ENCODE results near the gene PDZD7.

Gene PDZD7

DNA sequence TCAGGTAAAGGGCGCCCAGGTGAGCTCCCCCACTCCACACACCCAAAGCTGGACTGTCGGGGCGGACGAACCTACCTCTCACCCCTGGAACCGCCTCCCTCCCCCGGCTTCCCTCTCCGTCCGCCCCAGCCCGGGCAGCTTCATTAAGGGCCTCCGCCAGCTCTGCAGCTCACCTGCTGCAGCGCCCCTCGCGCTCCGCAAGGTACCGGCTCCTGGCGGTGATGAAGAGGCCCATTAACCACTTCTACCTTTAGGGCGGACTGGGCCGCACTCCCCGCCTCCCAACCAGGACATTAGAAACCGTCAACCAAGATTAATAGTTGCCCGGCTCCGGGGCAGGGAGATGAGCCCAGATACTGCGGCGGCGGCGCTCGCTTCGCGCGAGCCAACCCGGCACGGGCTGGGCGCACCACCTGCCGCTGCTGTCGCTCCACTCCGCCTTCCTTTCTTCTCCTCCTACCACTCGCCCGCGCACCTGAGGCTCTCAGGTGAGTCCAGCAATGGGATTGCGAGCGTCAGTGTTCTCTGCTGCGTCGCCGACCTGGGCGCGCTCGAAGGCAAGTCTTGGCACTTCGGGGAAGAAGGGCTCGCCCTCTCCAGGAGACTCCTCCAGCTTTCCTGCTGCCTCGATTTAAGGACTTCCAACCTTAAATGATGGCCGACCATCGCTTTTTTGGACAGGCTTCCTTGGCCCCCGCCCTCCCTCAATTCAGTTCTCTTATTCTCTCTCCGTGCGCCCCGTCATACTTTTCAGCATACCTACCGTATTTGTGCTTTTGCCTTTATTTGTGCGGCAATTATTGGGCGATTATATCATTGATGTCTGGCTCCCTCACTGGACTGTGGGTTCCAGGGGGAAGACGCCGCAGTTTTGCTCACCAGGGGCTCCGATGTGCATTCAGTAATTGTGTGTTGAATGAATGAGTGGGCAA lies 17.3 kb upstream of the PDZD7 start:
- no peak overlapping the region for H3K27ac ChIP-seq
- ChIA-PET POLR2A (ENCODE audit: low non-redundant PET) (interaction anchor here (0.5 kb wide), 1 partner anchor 1080 kb away, joined by 3 read pairs; no protein-coding TSS in a partner anchor), CTCF (interaction anchor here (0.6 to 1.6 kb wide), 4 partner anchors 11 to 94 kb away, joined by 3 to 10 read pairs (median 4); no protein-coding TSS in a partner anchor)
- TF ChIP-seq, protein P1, sequence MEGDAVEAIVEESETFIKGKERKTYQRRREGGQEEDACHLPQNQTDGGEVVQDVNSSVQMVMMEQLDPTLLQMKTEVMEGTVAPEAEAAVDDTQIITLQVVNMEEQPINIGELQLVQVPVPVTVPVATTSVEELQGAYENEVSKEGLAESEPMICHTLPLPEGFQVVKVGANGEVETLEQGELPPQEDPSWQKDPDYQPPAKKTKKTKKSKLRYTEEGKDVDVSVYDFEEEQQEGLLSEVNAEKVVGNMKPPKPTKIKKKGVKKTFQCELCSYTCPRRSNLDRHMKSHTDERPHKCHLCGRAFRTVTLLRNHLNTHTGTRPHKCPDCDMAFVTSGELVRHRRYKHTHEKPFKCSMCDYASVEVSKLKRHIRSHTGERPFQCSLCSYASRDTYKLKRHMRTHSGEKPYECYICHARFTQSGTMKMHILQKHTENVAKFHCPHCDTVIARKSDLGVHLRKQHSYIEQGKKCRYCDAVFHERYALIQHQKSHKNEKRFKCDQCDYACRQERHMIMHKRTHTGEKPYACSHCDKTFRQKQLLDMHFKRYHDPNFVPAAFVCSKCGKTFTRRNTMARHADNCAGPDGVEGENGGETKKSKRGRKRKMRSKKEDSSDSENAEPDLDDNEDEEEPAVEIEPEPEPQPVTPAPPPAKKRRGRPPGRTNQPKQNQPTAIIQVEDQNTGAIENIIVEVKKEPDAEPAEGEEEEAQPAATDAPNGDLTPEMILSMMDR (conservative IDR thresholded peaks at IDR 0.05; ENCODE audit: low read depth) = no peak
- DNase-seq (ENCODE audit: low spot score) = no peak

DNA sequence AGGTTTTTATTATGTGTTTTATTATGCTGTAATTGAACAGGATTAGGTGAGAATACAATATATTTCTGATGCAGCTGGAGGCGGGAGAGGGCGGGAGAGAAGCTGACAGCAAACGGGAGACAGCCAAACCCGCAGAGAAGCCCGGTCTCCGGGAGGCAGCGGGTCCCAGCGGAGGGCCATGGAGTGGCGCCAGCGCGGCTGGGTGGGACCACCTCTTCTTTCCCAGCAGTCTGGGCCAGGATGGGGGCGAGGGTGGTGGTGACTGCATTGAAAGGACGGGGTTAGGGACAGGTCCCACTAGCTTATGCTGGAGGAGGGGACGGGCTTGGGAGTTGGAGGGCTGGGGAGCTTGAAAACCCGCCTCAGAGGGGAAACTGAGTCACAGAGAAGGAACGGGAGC lies 16.3 kb upstream of the PDZD7 start:
- no peak for DNase-seq (ENCODE audit: low spot score)
- no peak overlapping the region for H3K27ac ChIP-seq
- POLR2A ChIA-PET (ENCODE audit: low non-redundant PET) = no interaction called here
- TF ChIP-seq, protein P1 (conservative IDR thresholded peaks at IDR 0.05; ENCODE audit: low read depth) = no peak
- CTCF ChIA-PET = interaction anchor here (0.5 to 1.6 kb wide), 5 partner anchors 12 to 95 kb away, joined by 3 to 10 read pairs (median 4); no protein-coding TSS in a partner anchor

DNA sequence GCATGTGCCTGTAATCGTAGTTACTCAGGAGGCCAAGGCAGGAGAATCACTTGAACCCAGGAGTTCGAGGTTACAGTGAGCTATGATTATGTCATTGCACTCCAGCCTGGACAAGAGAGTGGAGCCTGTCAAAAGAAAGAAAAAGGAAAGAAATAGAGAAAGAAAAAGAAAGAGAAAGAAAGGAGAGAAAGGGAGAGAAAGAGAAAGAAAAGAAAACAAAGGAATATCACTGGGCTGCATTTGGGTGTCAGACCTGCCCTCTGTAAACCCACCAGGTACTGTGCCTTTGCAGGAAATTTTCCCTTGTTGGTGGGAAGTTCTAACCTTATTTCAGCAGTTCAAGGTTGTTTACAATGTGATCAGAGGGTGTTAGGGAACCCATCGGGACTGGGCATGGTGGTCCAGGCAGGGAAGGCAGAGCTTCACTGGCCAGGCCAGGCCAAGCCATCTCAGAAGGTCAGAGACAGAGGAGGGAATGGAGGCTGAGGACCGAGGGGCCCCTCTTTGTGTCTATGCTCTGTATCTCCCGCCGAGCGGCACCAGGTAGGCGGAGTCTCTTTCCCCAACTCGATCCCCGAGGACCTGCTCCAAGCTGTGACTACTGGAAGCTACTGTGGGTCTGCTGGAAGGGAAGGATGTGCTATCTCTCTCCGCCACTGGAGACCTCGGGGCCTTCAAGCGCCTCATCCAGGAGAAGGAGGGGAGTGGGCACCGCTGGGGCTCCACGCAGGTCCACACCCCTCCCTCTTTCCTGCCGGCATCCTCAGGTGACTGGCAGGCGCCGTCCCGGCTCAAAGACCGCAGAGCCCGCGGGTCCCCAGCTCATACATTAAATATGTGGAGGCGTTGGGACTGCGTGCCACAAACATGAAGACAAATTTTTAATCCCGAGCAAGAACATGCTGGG lies 15.7 kb upstream of the PDZD7 start:
- TF ChIP-seq, protein P1 (conservative IDR thresholded peaks at IDR 0.05; ENCODE audit: low read depth) = no peak
- DNase-seq (ENCODE audit: low spot score) = no peak
- ChIA-PET POLR2A (ENCODE audit: low non-redundant PET) (no interaction called here), CTCF (interaction anchor here (0.5 to 1.6 kb wide), 6 partner anchors 13 to 96 kb away, joined by 3 to 10 read pairs (median 4); no protein-coding TSS in a partner anchor)
- H3K27ac ChIP-seq = no peak overlapping the region

DNA sequence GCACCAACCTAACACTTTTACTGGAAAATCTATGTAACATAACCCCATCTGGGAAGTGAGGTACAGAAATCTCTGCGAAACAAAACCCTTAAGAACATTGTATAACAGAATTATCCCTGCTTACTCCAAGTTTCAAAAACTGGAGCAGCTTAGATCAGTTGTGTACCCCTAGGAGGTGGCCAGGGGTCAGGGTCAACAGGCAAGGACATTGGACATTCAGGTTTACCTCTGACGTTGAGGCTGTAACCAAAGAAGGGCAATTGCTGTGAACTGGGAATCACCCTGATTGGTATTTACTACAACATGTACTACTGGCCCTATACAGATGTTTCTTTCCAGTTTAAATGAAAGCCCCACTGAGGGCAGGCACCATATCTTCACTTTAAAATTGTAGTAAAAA lies 13.2 kb upstream of the PDZD7 start:
- no peak for DNase-seq (ENCODE audit: low spot score)
- ChIA-PET CTCF (interaction anchor here (0.6 to 5.3 kb wide), 4 partner anchors 7 to 98 kb away, joined by 4 to 32 read pairs (median 12); no protein-coding TSS in a partner anchor), POLR2A (ENCODE audit: low non-redundant PET) (interaction anchor here (1.5 to 2.3 kb wide), 3 partner anchors 17 to 46 kb away, joined by 4 to 11 read pairs (median 4); partner anchors contain the start of gene KAZALD1)
- TF ChIP-seq, protein P1 (conservative IDR thresholded peaks at IDR 0.05; ENCODE audit: low read depth) = no peak
- H3K27ac ChIP-seq = no peak overlapping the region

DNA sequence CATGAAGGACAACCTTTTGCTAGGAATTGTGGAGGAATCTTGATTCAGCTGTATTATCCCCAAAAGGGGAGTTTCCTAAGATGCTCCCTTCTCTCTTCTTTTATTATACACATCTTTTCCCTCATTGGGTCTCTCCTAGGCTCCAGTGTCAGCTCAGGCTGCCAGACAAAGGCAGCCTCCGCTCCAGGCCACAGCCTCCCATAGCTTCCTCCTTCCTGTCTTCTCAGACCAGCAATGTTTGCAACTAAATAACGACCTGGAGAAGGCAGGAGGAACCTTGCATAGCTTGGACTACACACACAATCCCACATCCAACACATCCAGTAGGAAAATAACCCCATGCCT lies 12.4 kb upstream of the PDZD7 start:
- POLR2A ChIA-PET (ENCODE audit: low non-redundant PET) = interaction anchor here (0.7 to 2.3 kb wide), 7 partner anchors 9 to 99 kb away, joined by 3 to 11 read pairs (median 4); partner anchors contain the start of gene KAZALD1
- no peak for DNase-seq (ENCODE audit: low spot score)
- H3K27ac ChIP-seq = peak overlapping the region; percentile 96
- CTCF ChIA-PET = interaction anchor here (0.5 to 5.3 kb wide), 12 partner anchors 8 to 608 kb away, joined by 3 to 32 read pairs (median 4); no protein-coding TSS in a partner anchor
- TF ChIP-seq, protein P1 (conservative IDR thresholded peaks at IDR 0.05; ENCODE audit: low read depth) = no peak

Measured in RWPE1 (cell line).